ENCODE data around the gene TRPM5. TPM values are rescaled to one million over a fixed set of nuclear protein-coding genes. Genes with fewer than 3 reads are reported as not detected.

TRPM5 gene
- total and polyA plus RNA-seq, 9 of the 15 experiments (the other 6 are each of a cell fraction or from before 2014, with no cell fraction given) = not detected

- TF ChIP-seq, protein P1, sequence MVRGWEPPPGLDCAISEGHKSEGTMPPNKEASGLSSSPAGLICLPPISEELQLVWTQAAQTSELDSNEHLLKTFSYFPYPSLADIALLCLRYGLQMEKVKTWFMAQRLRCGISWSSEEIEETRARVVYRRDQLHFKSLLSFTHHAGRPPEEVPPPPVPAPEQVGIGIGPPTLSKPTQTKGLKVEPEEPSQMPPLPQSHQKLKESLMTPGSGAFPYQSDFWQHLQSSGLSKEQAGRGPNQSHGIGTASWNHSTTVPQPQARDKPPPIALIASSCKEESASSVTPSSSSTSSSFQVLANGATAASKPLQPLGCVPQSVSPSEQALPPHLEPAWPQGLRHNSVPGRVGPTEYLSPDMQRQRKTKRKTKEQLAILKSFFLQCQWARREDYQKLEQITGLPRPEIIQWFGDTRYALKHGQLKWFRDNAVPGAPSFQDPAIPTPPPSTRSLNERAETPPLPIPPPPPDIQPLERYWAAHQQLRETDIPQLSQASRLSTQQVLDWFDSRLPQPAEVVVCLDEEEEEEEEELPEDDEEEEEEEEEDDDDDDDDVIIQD (CRISPR knock-in tag; IDR thresholded peaks at IDR 0.05) = 0 out of 2 replicates have a peak, but pooled peaks have one; percentile 85
- TF ChIP-seq ZNF639 (CRISPR knock-in tag; conservative IDR thresholded peaks at IDR 0.05 in 1 of 2, IDR thresholded peaks at IDR 0.05 in 1 of 2) (peak in 1 of 2 experiments; percentile 99; a peak in 2 of 4 replicates), XRCC5 (IDR thresholded peaks at IDR 0.05; ENCODE audit: low read depth, low read length) (peak; percentile 97), NEUROD1 (IDR thresholded peaks at IDR 0.05; ENCODE audit: borderline replicate concordance, low read depth, low read length, partially characterized antibody) (peak; percentile 45), JUN (IDR thresholded peaks at IDR 0.05; ENCODE audit: borderline replicate concordance, low read depth, low read length) (no peak; the same call in 1 of the 2 replicates), JUN (CRISPR knock-in tag; IDR thresholded peaks at IDR 0.05; ENCODE audit: borderline replicate concordance) (no peak), ZBED1 (IDR thresholded peaks at IDR 0.05) (peak; percentile 15; the same call in 1 of the 2 replicates), TCF7 (IDR thresholded peaks at IDR 0.05; ENCODE audit: borderline replicate concordance) (peak; percentile 69; the same call in 1 of the 2 replicates), HLTF (IDR thresholded peaks at IDR 0.05) (no peak), CCNT2 (IDR thresholded peaks at IDR 0.05; ENCODE audit: borderline replicate concordance, extremely low read depth, insufficient read length, low read depth, low read length) (peak; percentile 62), POU5F1 (IDR thresholded peaks at IDR 0.05; ENCODE audit: borderline replicate concordance, low read depth, low read length, partially characterized antibody) (peak; percentile 82), RBM14 (IDR thresholded peaks at IDR 0.05; ENCODE audit: borderline replicate concordance, insufficient read depth, low read depth, low read length) (0 out of 2 replicates have a peak, but pooled peaks have one; percentile 29), HNRNPL (IDR thresholded peaks at IDR 0.05; ENCODE audit: low read depth, low read length) (no peak), ZNF274 (IDR thresholded peaks at IDR 0.05; ENCODE audit: borderline replicate concordance, low read depth, low read length) (no peak), NR2C1 (IDR thresholded peaks at IDR 0.05) (peak; percentile 83), NR2C1 (tag; IDR thresholded peaks at IDR 0.05) (0 out of 2 replicates have a peak, but pooled peaks have one; percentile 71)
- TF ChIP-seq, protein P2, sequence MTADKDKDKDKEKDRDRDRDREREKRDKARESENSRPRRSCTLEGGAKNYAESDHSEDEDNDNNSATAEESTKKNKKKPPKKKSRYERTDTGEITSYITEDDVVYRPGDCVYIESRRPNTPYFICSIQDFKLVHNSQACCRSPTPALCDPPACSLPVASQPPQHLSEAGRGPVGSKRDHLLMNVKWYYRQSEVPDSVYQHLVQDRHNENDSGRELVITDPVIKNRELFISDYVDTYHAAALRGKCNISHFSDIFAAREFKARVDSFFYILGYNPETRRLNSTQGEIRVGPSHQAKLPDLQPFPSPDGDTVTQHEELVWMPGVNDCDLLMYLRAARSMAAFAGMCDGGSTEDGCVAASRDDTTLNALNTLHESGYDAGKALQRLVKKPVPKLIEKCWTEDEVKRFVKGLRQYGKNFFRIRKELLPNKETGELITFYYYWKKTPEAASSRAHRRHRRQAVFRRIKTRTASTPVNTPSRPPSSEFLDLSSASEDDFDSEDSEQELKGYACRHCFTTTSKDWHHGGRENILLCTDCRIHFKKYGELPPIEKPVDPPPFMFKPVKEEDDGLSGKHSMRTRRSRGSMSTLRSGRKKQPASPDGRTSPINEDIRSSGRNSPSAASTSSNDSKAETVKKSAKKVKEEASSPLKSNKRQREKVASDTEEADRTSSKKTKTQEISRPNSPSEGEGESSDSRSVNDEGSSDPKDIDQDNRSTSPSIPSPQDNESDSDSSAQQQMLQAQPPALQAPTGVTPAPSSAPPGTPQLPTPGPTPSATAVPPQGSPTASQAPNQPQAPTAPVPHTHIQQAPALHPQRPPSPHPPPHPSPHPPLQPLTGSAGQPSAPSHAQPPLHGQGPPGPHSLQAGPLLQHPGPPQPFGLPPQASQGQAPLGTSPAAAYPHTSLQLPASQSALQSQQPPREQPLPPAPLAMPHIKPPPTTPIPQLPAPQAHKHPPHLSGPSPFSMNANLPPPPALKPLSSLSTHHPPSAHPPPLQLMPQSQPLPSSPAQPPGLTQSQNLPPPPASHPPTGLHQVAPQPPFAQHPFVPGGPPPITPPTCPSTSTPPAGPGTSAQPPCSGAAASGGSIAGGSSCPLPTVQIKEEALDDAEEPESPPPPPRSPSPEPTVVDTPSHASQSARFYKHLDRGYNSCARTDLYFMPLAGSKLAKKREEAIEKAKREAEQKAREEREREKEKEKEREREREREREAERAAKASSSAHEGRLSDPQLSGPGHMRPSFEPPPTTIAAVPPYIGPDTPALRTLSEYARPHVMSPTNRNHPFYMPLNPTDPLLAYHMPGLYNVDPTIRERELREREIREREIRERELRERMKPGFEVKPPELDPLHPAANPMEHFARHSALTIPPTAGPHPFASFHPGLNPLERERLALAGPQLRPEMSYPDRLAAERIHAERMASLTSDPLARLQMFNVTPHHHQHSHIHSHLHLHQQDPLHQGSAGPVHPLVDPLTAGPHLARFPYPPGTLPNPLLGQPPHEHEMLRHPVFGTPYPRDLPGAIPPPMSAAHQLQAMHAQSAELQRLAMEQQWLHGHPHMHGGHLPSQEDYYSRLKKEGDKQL (CRISPR knock-in tag; IDR thresholded peaks at IDR 0.05; ENCODE audit: borderline replicate concordance) = no peak
Measured at GRCh38 chr11:2400069-2400761, 44.1 kb downstream of the TRPM5 start, which contains the start of gene TSSC4 (continued).

Measured in K562 (cell line).